GM11168 (cell line): ENCODE measurements around the gene CSNK1G3.

Experiments
- in situ Hi-C: fragments of 300-500 bp; cut with MboI; formaldehyde crosslinking; loops from one replicate; pipeline ENCODE4 v1.12.0; 2022; ENCODE audit warnings: low sequenced_read_pairs; ENCODE audit not compliant: unreplicated experiment

Gene CSNK1G3

DNA sequence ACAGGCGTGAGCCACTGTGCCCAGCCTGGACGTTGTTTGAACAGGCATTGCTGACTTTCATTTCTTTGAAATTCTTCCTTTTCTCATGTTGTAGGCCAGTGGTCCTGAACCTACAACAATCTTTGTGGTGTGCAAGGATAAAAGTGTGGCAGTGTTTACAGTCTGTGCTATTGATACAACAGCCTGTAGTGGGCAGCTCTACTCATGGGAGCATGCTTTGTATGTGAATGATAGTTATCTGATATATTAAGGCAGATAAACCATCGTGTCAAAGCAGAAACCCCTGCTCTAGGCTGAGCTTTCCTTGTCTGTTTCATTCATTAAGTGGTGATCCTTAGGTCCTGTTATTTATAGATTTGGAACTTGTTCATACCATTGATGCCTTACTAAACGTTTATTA, 42.6 kb downstream of the CSNK1G3 start:
- in situ Hi-C loops: no loop called here

DNA sequence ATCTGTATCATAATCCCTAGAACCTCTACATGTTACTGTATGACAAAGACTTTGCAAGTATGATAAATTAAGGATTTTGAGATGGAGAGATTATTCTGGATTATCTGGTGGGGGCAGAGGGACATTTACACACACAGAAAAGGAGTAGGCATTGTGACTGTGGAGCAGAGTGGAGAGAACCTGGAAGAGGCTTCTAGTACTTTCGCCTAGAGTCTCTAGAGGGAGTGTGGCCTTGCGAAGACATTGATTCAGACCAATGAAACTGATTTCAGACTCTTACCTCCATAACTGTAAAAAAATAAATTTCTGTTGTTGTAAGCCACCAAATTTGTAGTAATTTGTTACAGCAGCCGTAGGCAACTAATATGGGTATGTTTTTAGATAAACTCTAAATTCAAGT, 45.9 kb downstream of the CSNK1G3 start:
- in situ Hi-C loops: no loop called here

GRCh38 chr5:123558762-123559433, 46.9 kb downstream of the CSNK1G3 start:
- in situ Hi-C loops: no loop called here

GRCh38 chr5:123559434-123559775, 47.4 kb downstream of the CSNK1G3 start:
- in situ Hi-C loops: no loop called here

- in situ Hi-C loops: no loop called here
These were observed 49.3 kb downstream of the CSNK1G3 start for GRCh38 chr5:123561230-123561629.

DNA sequence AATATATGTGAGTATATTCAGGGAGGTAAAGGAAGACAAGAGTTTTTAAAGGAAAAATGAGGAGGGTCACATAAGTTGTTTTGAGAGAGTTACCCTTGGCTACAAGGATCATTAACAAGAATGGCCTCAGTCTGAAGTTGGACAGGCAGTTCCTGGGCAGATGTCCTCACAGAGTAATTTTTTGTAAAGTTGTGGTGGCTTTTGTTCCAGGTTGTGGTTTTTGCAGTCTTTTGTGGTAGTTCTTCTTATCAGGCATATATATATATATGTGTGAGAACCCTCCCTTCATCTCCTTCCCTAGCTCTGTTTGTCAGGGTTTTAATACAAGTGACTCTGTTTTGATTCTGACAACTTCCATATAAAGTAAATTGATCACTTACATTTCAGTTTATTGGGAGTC, 60.0 kb downstream of the CSNK1G3 start:
- in situ Hi-C loops: no loop called here

- in situ Hi-C loops: no loop called here
These were observed 66.4 kb downstream of the CSNK1G3 start for GRCh38 chr5:123578390-123578789.

- in situ Hi-C loops: no loop called here
These were observed 67.4 kb downstream of the CSNK1G3 start for GRCh38 chr5:123579410-123579809.

DNA sequence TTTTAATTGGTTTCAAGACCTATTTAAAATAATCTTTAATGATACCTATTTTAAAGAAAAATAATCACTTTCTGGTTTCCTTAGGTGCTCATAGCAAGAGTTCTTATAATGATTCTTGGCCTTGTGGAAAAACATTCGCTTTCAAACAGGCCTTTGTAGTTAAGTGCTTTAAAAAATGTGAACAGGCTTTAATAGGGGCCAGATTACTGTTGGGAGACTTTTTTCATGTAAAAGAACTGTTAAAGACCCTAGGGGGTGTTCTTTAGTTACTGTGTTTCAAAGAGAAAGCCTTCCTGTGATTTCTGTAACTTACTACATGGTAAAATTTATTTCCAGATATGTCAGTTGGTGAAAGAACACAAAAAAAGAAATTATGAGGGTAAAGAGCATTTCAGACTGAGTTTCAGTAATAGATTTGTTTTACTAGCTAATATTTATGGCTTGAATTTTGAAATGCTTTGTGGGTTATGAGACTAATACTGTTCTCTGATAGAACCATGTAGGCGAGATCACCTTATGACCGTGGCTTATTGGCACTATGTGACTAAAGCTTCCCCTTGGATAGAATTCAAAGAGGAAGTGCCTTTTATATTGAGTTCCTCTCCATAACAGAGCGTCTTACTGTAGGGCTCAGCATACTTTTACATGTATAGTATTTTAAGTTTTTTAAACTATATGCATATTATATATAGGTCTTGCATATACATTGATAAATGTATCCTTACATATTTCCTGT, 70.7 kb downstream of the CSNK1G3 start:
- in situ Hi-C loops: no loop called here

DNA sequence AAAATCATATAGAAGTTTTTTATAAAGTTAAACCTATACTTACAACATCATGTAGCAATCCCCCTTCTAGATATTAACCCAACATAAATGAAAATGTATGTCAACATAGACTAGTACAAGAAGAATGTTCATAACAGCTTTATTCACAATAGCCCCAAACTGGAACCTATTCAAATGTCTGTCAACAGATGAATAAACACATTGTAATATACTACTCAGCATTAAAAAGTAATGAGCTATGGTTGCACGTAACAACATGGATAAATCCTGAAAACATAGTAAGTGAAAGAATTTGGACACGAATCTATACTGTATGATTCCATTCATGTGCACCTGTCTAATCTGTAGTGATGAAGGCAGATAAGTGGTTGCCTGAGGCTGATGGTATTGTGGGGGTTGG, 73.9 kb downstream of the CSNK1G3 start:
- in situ Hi-C loops: no loop called here

DNA sequence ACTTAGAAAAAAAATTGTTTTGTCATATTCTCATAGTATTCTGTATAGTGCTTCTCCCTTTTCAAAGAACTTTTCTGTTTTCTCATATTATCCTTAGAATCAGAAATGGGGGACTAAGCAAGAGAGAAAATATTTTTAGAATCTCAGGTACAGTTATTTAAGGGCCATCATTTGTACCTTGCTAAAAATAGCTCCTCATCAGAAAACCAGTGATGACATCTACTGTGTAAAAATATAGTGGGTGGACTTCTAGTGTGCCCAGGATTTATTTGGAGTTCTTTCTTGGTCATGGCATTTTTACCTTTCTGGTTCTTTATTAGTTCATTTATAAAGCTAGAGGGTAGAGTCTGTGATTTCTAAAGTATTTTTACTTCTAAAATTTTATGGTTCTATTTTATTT, 82.5 kb downstream of the CSNK1G3 start:
- in situ Hi-C loops: no loop called here

DNA sequence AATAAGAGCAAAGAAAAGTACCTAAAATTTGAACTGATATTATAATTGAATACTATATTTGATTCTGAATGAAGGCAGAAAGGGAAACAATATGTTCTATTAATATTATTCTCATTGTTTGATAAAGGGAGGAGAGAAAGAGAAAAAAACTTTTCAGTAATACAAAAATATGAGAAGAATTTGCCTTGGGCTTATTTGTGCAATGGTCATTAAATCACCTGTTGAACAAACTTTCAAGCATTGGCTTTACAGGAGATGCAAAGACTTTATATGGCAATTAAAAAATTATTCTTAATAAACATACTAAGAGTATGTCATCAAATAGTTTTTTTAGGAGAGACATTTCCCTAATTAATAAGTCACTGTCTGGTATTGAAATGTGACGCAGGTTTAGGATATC, 85.0 kb downstream of the CSNK1G3 start:
- in situ Hi-C loops: no loop called here

DNA sequence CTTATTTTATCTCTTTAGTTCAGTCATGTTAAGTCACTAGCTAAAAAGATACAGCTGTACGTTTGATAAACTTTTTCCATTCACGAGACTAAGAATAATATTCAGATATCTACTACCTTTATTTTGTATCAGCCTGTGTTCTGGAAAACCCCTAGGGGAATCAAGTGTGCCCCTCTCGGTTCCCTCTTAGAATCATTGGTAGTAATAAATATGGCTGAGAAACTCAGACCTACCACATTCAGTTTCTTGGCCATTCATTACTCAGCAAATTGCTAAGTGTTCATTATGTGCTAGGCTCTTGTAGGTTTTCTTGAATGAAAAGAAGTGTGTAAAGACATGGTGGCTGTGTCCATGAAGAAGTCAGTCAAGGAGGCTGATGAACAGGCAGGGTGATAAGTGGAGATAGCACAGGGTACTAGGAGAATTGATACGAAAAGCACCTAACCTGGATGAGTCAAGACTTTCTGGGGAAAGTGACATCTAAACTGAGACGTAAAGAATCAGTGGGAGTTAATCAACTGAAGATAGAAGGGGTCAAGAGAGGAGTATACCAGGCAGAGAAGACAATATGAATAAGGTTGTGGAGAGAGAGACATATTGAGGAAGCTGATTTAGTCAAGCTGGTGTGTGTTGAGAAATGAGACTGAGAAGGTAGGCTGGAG, 86.2 kb downstream of the CSNK1G3 start:
- in situ Hi-C loops: no loop called here

- in situ Hi-C loops: no loop called here
These were observed 87.2 kb downstream of the CSNK1G3 start for GRCh38 chr5:123599171-123599570.

DNA sequence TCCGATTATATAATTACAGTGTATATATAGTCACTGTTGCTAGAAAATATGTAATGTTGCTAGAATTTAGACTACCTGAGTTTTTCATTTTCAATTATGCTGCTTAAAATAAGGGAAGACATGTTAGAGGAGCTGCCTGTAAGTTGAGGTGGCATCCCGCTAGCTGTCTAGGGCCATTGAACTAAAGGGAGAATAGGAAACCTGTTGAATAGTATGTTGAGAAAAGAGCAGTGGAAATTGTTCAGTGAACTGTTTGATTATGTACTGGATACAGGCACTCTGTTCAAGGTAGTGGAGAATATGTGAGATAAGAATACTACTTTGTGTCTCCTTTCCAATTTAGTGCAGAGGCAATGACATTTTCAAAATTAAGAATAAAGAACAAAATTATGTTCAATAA, 89.6 kb downstream of the CSNK1G3 start:
- in situ Hi-C loops: no loop called here

DNA sequence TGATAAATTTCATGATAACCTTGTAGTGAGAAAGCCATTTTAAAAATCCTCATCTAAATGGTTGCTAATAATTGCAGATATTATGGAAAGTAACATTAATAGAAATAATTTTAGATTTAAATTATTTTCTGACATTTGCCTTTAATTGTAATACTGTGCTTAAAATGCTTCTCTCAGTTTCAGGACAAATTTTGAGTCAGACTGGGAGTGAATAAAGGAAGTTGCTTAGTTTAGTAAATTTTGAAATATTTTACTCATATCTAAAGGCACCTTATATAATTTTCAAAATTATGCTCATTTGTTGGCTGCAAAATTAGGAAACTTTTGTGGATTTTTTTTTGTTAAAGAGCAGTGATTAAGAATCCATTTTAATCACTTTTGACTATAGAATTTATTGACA, 93.8 kb downstream of the CSNK1G3 start:
- in situ Hi-C loops: no loop called here

- in situ Hi-C loops: loop anchor here (10.0 kb wide), 1 partner anchor 195 kb away; no protein-coding TSS in a partner anchor
These were observed 98.2 kb downstream of the CSNK1G3 start for GRCh38 chr5:123610209-123610608.

GRCh38 chr5:123610665-123611405, 98.9 kb downstream of the CSNK1G3 start:
- in situ Hi-C loops: loop anchor here (10.0 kb wide), 1 partner anchor 196 kb away; no protein-coding TSS in a partner anchor

GRCh38 chr5:123611406-123611709, 99.4 kb downstream of the CSNK1G3 start:
- in situ Hi-C loops: loop anchor here (10.0 kb wide), 1 partner anchor 197 kb away; no protein-coding TSS in a partner anchor

GRCh38 chr5:123617561-123617960, 105.6 kb downstream of the CSNK1G3 start:
- in situ Hi-C loops: loop anchor here (10.0 kb wide), 1 partner anchor 203 kb away; no protein-coding TSS in a partner anchor

GRCh38 chr5:123626051-123626450, 114.1 kb downstream of the CSNK1G3 start:
- in situ Hi-C loops: no loop called here
